Lower lobe of right lung (tissue), 2 donors: Measurements from ENCODE around the gene SLC39A11. TPM values are rescaled to one million over a fixed set of nuclear protein-coding genes. Genes with fewer than 3 reads are reported as not detected.

Experiments used
- ATAC-seq, 2 donors: fragments of 200-7000 bp; cut with Tn5 transposase; one replicate each; pipeline ENCODE4 v1.9.1; 2020 to 2022; ENCODE audit warnings: mild to moderate bottlenecking in 2 of 2, moderate library complexity in 2 of 2
- DNase-seq: peaks from one replicate; pipeline ENCODE4 v3.0.0-alpha.2; 2020
- H3K27ac ChIP-seq: fragments of 200-600 bp; one replicate; pipeline ENCODE4 v1.8.0; 2022
- H3K27me3 ChIP-seq: fragments of 200-600 bp; one replicate; pipeline ENCODE4 v1.8.0; 2022; ENCODE audit warnings: low read depth
- H3K36me3 ChIP-seq: fragments of 200-600 bp; one replicate; pipeline ENCODE4 v1.8.0; 2022; ENCODE audit warnings: mild to moderate bottlenecking
- H3K4me1 ChIP-seq: fragments of 200-600 bp; one replicate; pipeline ENCODE4 v1.8.0; 2022
- H3K4me3 ChIP-seq: fragments of 200-600 bp; one replicate; pipeline ENCODE4 v1.8.0; 2022; ENCODE audit warnings: mild to moderate bottlenecking
- H3K9me3 ChIP-seq: fragments of 200-600 bp; one replicate; pipeline ENCODE4 v1.8.0; 2022
- intact Hi-C: fragments of 100-400 bp; cut with DNase I; formaldehyde crosslinking; loops from one replicate; pipeline ENCODE4 v1.11.0; 2022
- total RNA-seq: library from RNA; stranded (reverse); fragmentation: NEBNext Ultra II Directional; extraction: Animal tissue kit (Norgen Biotek cat#: 25700); gene quantifications from one replicate; pipeline ENCODE4 v1.2.1, GENCODE V29; 2021
- TF ChIP-seq, protein P1 (sequence below): fragments of 200-600 bp; IDR thresholded peaks from one replicate; pipeline ENCODE4 v1.8.0; 2022; ENCODE audit warnings: antibody characterized with exemption, mild to moderate bottlenecking
- donor health status: DM: no; HTN: yes; CAD: no; lungs with severe emphysema.

Gene SLC39A11
- total RNA-seq, 1 donor from 2014 or later, result 39.7 TPM

DNA sequence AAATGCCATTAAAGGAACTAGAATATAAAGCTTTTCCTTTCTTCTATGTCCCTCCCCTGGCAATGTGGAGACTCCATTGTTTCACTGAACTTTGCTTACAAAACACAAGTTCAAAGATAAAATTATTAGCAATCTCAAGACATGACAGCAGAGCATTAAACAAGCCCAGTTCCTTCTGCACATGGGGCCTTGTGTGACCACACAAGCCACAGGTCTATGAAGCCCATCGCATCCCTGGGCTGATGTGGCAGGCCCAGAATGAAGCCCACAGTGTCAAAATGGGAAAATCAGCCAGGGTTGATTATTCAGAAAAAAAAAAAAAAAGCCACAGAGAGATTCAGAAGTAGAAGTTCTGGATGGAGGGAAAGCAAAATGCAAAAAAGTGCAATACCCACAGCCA lies 12.9 kb upstream of the SLC39A11 start:
- Histone ChIP-seq H3K27me3 (no peaks in the 10 kb centered on the region), H3K4me3 (no peak overlapping the region), H3K36me3 (no peaks in the 10 kb centered on the region), H3K9me3 (no peaks in the 10 kb centered on the region), H3K4me1 (no peaks in the 10 kb centered on the region), H3K27ac (no peak overlapping the region)
- intact Hi-C loops, result no loop called here
- ATAC-seq, result no peak
- no peak for DNase-seq
- TF ChIP-seq, protein P1, sequence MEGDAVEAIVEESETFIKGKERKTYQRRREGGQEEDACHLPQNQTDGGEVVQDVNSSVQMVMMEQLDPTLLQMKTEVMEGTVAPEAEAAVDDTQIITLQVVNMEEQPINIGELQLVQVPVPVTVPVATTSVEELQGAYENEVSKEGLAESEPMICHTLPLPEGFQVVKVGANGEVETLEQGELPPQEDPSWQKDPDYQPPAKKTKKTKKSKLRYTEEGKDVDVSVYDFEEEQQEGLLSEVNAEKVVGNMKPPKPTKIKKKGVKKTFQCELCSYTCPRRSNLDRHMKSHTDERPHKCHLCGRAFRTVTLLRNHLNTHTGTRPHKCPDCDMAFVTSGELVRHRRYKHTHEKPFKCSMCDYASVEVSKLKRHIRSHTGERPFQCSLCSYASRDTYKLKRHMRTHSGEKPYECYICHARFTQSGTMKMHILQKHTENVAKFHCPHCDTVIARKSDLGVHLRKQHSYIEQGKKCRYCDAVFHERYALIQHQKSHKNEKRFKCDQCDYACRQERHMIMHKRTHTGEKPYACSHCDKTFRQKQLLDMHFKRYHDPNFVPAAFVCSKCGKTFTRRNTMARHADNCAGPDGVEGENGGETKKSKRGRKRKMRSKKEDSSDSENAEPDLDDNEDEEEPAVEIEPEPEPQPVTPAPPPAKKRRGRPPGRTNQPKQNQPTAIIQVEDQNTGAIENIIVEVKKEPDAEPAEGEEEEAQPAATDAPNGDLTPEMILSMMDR, result no peak

DNA sequence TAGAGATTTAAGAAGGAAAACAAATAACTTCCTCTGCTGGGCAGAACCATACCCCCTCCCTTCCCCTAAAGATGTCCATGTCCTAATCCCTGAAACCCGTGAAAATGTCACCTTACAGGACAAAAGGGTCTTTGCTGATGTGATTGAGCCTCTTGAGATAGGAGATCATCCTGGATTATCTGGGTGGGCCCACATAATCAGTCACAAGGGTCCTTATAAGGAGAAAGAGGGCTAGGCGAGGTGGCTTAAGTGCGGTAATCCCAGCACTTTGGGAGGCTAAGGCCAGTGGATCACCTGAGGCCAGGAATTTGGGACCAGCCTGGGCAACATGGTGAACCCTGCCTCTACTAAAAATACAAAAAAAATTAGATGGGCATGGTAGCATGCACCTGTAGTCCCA lies 12.0 kb upstream of the SLC39A11 start:
- Histone ChIP-seq H3K27ac (no peak overlapping the region), H3K36me3 (no peaks in the 10 kb centered on the region), H3K4me1 (no peaks in the 10 kb centered on the region), H3K9me3 (no peaks in the 10 kb centered on the region), H3K4me3 (no peak overlapping the region), H3K27me3 (no peaks in the 10 kb centered on the region)
- intact Hi-C loops, result no loop called here
- ATAC-seq, result no peak
- no peak for DNase-seq
- TF ChIP-seq, protein P1, result no peak

DNA sequence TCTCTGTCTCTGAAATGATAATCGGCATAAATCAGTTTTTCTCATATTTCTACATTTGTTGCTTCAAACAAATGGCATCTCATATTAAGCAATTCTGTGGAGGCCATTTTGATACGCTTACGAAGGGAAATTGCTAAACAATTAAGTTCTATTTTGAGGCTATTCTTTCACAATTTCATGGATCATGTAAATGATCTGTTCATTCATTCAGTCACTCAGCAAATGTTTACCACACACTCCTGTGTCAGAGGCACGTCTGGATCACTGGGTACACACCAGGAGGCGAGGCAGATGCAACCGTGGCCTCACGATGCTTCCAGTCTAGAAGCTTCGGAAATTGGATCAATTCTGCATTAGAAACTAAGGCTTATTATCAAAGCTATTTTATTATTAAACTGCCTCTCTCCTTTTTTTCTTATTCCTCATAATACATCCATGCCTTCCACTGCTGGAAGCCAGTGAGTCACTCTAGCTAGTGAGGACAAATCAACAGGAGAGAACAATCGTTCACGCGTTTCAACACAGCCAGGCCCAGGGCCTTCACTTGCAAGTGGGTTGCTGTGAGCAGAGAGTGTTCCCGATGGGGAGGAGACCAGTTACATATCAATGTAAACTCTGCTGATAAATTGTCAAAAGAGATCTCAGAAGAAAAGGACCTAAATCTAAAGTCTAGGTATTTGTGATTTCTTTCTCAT lies 11.3 kb upstream of the SLC39A11 start:
- H3K27me3 ChIP-seq, result no peaks in the 10 kb centered on the region
- DNase-seq, result no peak
- intact Hi-C loops, result no loop called here
- no peak overlapping the region for H3K27ac ChIP-seq
- TF ChIP-seq, protein P1, result no peak
- H3K9me3 ChIP-seq, result no peaks in the 10 kb centered on the region
- no peaks in the 10 kb centered on the region for H3K36me3 ChIP-seq
- no peak for ATAC-seq
- no peak overlapping the region for H3K4me3 ChIP-seq
- H3K4me1 ChIP-seq, result no peaks in the 10 kb centered on the region

DNA sequence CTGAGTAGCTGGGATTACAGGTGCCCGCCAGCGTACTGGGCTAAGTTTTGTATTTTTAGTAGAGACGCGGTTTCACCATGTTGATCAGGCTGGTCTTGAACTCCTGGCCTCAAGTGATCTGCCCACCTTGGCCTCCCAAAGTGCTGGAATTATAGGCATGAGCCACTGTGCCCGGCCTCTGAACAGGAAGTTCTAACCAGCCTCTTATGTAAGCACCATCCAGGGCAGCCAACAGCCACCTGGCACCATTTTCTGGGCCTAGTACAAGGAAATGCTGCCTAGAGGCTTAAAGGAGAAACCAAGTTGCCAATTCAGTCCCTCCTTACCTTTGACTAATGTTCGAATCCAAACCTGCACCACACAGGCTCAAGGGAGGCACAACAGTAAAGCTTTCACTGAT lies 8.5 kb upstream of the SLC39A11 start:
- Histone ChIP-seq H3K27ac (no peak overlapping the region), H3K36me3 (no peaks in the 10 kb centered on the region), H3K4me1 (no peaks in the 10 kb centered on the region), H3K4me3 (no peak overlapping the region), H3K9me3 (no peaks in the 10 kb centered on the region), H3K27me3 (no peaks in the 10 kb centered on the region)
- DNase-seq, result no peak
- intact Hi-C loops, result no loop called here
- ATAC-seq, result no peak
- TF ChIP-seq, protein P1, result no peak

DNA sequence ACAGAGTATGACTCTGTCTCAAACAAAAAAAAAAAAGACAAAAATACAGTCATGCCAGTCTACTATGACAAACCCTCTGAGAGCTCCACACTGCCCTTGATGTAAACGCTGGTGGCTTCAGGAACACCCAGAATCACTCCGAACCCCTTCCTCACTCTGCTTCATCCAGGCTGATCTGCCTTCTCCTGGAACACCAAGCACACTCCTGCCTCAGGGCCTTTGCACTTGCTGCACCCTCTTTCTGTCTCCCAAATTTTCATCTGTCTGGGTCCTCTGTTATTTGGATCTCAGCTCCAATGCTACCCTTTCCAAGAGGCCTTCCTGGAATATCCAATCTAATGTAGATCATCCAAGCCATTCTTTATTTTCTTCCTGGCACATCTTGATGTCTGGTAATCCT lies 7.9 kb upstream of the SLC39A11 start:
- intact Hi-C loops, result no loop called here
- TF ChIP-seq, protein P1, result no peak
- DNase-seq (no peak), ATAC-seq (no peak)
- H3K4me3 ChIP-seq, result no peak overlapping the region
- H3K36me3 ChIP-seq, result no peaks in the 10 kb centered on the region
- H3K4me1 ChIP-seq, result no peaks in the 10 kb centered on the region
- H3K9me3 ChIP-seq, result no peaks in the 10 kb centered on the region
- H3K27ac ChIP-seq, result no peak overlapping the region
- no peaks in the 10 kb centered on the region for H3K27me3 ChIP-seq
